Lower leg skin (tissue), 4 donors: ENCODE results near the gene LRRC55. TPM values are rescaled to one million over a fixed set of nuclear protein-coding genes. Genes with fewer than 3 reads are reported as not detected.

Source experiments
- DNase-seq, 2 donors: peaks; one replicate each; pipeline ENCODE4 v3.0.0-alpha.2; 2019; ENCODE audit warnings: low spot score in 2 of 2
- H3K4me3 ChIP-seq: fragments of 200-600 bp; sonication (generic); 2 replicates; pipeline ENCODE4 v1.5.1; 2017; ENCODE audit warnings: mild to moderate bottlenecking, low read depth; ENCODE audit not compliant: poor library complexity, severe bottlenecking
- POLR2A ChIP-seq, 2 donors: fragments of 450-650 bp; IDR thresholded peaks; one replicate each; pipeline ENCODE4 v1.6.1; 2016 to 2017; ENCODE audit warnings: antibody characterized with exemption in 2 of 2, mild to moderate bottlenecking in 1 of 2, moderate library complexity in 1 of 2
- WGBS, 2 donors: methylation state at CpG; one replicate each; pipeline ENCODE4 v1.1.5; 2018; 5-methylcytosine and 5-hydroxymethylcytosine counted together
- intact Hi-C: fragments of 100-400 bp; cut with DNase I; formaldehyde crosslinking; loops from one replicate; pipeline ENCODE4 v1.15.0; 2023; ENCODE audit warnings: low total_unique reads
- total RNA-seq, 4 donors: library from RNA; depleted of rRNA; stranded (reverse); fragments of >200 nt; gene quantifications; one replicate each; pipeline ENCODE4 v1.1.0, GENCODE V29; 2016
- TF ChIP-seq, protein P1 (sequence below), 3 donors: fragments of 450-650 bp; IDR thresholded peaks; one replicate each; pipeline ENCODE4 v1.5.1; 2016; ENCODE audit warnings: antibody characterized with exemption in 3 of 3, mild to moderate bottlenecking in 3 of 3, moderate library complexity in 2 of 3

Gene LRRC55
- total RNA-seq, 4 donors from 2014 or later, result 0.08 to 0.15 TPM; not detected in 2

DNA sequence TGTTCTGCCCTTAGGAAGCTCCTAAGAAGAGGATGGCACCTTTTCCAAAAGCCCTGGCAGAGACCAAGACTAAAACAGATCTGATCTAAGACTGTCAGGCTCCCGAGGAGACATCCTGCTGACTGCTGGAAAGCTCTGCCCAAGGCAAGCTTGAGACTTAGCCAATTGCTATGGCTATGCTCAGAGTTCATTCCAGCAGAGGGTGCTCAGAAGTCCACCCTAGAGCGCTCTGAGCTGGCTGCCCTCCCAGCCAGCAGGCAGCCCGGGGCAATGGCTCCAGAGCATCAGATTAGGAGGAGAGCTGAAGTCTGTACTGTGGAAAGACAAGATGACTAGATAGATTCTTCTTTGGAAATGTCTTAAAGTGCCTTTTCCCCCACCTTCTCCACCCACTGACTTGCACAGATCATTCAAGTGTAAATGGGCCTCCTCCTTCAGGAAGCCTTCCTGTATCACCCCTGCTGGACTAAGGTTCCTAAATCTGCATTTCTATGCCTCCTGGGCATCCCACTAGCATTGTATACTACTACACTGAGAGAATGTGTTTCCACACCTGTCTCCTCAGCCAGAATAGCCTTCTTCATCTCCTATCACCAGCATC, 23.4 kb downstream of the LRRC55 start:
- 3 to 22% methylated on average over 3 of the region's 3 CpGs for WGBS, 2 donors
- no peak overlapping the region for H3K4me3 ChIP-seq
- intact Hi-C loops, result no loop called here
- TF ChIP-seq, protein P1, sequence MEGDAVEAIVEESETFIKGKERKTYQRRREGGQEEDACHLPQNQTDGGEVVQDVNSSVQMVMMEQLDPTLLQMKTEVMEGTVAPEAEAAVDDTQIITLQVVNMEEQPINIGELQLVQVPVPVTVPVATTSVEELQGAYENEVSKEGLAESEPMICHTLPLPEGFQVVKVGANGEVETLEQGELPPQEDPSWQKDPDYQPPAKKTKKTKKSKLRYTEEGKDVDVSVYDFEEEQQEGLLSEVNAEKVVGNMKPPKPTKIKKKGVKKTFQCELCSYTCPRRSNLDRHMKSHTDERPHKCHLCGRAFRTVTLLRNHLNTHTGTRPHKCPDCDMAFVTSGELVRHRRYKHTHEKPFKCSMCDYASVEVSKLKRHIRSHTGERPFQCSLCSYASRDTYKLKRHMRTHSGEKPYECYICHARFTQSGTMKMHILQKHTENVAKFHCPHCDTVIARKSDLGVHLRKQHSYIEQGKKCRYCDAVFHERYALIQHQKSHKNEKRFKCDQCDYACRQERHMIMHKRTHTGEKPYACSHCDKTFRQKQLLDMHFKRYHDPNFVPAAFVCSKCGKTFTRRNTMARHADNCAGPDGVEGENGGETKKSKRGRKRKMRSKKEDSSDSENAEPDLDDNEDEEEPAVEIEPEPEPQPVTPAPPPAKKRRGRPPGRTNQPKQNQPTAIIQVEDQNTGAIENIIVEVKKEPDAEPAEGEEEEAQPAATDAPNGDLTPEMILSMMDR (IDR thresholded peaks at IDR 0.05), result no peak
- TF ChIP-seq POLR2A (IDR thresholded peaks at IDR 0.05), result no peak
- DNase-seq, result no peak

DNA sequence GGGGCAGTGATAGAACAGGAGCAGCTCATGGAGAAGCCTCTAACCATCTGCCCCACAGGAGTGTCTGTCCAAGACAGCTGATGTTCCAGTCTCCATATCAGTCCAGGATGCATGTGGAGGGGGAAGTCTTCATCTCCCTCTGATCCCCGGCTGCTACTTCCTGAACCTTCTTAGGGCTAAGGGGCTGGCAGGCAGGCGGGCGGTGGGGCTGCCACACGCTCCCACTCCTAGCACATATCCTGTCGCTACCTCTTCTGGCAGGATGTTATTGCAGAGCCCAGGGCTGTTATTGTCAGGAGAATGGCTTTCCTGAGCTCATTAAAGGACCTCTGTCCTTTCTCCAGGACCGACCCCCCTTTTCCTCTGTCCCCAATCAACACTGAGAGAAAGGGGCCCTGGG, 25.4 kb downstream of the LRRC55 start:
- intact Hi-C loops, result no loop called here
- TF ChIP-seq, protein P1 (IDR thresholded peaks at IDR 0.05), result no peak
- TF ChIP-seq POLR2A (IDR thresholded peaks at IDR 0.05), result no peak
- no peak for DNase-seq
- WGBS, 2 donors, result 73 to 77% methylated on average over 6 of the region's 6 CpGs
- no peak overlapping the region for H3K4me3 ChIP-seq

DNA sequence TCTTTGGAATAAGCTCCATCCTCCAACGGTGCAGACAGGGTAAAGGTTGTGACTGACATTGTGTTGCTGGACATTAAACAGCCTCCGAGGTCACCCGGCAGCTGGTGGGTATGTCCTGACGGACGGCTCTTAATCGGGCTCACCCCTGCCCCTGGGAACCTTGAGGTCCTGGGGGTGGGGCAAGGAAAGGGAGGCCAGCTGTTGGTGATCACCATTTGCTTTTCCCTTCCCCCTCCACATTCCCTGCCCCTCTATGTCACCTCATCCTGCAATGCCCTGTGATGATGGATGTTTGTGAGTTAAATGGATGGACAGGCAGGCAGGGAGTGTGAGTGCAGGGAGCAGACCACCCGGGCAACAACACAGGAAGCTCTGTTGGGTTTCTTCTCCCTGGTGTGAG, 29.0 kb downstream of the LRRC55 start:
- WGBS, 2 donors, result 69 to 76% methylated on average over 7 of the region's 7 CpGs
- no peak overlapping the region for H3K4me3 ChIP-seq
- no peak for DNase-seq
- intact Hi-C loops, result no loop called here
- TF ChIP-seq, protein P1 (IDR thresholded peaks at IDR 0.05), result no peak
- no peak for TF ChIP-seq POLR2A (IDR thresholded peaks at IDR 0.05)

DNA sequence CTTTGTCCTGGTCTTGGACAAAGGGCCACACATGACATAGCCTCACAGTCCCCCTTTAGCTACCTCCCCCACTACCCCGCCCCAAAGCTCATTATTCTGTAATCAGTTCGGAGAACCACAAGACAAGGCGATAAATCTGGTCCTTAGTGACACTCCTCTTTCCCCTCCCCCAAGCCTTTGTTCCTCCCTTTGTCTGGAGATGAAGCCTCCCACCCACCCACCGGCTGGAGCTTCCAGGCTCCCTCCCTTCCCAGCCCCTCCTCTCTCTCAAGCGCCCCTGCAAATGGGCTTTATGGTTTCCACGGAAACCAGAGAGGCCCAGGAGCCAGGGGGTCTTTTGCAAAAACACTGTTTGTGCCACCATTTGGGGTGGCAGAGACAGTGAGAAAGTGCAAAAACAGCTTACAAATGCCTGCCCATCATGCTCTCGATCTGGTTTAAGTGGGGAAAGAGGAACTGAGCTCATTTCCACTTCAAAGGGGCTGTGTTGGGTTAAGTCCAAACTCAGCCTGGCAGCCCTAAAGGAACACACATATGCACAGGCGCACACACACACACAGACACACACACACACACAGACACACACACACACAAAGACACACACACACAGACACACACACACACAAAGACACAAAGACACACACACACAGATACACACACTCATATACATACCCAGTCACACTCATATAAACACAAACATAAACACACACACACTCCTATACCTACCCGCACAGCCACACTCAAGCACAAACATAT, 31.8 kb downstream of the LRRC55 start:
- WGBS, 2 donors, result 32 to 40% methylated on average over 9 of the region's 9 CpGs
- TF ChIP-seq, protein P1 (IDR thresholded peaks at IDR 0.05), result no peak
- no peak for TF ChIP-seq POLR2A (IDR thresholded peaks at IDR 0.05)
- intact Hi-C loops, result no loop called here
- DNase-seq, result no peak
- no peak overlapping the region for H3K4me3 ChIP-seq

DNA sequence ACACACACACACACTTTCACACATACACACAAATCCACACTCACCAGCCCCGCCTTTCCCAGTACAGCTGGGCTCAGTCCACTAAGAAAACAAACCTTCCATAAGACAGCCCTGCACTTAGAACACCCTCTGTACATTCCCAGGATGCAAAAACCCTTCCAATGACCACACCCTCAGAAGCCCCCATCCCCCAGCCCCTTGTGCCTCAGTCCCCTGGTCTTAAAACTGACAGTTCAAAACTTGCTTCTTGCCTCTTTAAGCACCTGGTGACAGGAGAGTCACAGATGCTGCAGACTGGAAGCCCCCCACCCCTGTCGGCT, 32.3 kb downstream of the LRRC55 start:
- DNase-seq, result no peak
- WGBS, 2 donors, result 56 to 70% methylated on average over 2 of the region's 2 CpGs
- H3K4me3 ChIP-seq, result no peak overlapping the region
- intact Hi-C loops, result no loop called here
- TF ChIP-seq, protein P1 (IDR thresholded peaks at IDR 0.05), result no peak
